ENCODE data around the gene RADIL.

RADIL gene

DNA sequence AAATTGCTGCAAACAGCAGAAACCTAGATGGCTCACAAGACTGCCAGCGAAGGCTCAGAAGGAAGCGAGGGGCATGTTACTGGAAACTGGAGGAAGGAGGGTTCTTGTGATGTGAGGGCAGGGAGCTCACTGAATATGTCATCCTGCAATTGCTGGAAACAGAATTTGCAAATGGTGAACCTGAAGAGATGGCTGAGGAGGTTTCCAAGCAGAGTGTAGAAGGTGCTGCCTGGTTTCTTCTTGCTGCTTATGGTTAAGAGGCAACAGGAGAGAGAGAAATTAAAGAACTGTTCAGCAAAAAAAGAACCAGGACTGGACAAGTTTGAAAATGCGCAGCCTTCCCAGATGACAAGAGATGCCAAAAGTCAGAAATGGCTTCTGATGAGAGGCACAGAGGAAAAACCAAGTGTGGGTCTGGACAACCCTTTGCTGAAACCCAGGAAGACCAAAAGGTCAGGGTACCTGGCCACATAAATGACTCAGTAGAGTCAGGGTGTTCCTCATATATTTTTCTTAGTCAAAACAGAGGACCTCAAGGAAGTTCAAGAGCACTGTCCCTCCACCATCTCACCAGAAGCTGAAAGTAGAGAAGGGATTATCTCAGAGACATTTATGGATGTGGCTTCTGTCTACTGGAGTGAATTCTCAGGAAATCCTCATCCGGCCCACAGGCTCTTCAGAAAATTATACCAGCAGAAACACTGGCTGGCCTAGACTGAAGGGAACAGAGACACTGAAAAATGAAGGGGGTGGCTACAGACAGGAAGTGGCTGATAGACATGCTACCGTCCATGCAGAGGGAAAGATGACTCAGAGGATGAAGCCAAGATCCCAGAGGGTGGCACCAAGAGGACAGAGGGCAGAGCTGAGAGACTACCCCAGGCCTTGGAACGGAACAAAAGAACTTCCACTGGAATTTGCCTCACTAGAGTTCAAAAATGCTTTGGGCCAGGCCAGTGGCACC is 31.8 kb downstream of the RADIL start:
- DNase-seq (ENCODE audit: low read depth, low spot score): no peak

DNA sequence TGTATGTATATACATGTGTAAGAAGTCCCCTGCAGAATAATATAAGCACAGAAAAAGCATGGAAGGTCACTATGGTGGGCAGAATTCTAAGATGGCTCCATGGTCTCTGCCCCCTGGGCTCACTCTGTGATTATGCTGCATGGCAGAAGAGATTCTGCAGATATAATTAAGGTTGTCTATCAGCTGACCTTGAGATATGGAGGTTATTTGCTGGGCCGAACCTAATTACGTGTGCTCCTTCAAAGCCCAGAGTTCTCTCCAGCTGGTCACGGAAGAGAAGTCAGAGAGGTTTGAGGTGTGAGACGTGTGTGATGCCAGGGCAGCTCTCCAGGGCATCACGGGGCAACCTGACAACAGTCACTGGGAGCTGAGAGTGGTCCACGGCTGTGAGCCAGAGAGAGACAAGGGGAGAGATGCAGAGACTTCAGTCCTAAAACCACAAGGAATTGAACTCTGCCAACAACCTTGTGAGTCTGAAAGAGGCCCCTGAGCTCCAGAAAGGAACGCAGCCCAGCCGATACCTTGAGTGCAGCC is 33.2 kb downstream of the RADIL start:
- DNase-seq (ENCODE audit: low read depth, low spot score): no peak

DNA sequence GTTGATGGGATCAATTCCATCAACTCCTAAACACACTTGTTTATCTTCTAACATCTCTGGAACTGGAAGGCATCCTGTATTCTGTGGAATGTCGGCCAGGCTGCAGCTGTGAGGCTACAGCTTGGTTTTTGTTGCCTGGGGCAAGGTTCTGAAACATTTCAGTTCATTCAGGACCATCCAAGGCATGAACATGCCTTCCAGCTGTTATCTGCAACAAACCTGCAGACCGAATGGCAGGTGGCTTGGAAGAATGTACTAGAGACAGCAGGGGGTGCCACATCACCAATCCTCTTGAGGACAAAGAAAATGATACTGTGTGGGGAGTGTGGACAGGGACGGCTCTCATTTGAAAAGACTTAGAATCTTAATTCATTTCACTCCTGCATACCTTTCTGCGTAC is 34.1 kb downstream of the RADIL start:
- DNase-seq (ENCODE audit: low read depth, low spot score): no peak

GRCh38 chr7:4845740-4846142 is 37.8 kb downstream of the RADIL start:
- no peak for DNase-seq (ENCODE audit: low read depth, low spot score)

DNA sequence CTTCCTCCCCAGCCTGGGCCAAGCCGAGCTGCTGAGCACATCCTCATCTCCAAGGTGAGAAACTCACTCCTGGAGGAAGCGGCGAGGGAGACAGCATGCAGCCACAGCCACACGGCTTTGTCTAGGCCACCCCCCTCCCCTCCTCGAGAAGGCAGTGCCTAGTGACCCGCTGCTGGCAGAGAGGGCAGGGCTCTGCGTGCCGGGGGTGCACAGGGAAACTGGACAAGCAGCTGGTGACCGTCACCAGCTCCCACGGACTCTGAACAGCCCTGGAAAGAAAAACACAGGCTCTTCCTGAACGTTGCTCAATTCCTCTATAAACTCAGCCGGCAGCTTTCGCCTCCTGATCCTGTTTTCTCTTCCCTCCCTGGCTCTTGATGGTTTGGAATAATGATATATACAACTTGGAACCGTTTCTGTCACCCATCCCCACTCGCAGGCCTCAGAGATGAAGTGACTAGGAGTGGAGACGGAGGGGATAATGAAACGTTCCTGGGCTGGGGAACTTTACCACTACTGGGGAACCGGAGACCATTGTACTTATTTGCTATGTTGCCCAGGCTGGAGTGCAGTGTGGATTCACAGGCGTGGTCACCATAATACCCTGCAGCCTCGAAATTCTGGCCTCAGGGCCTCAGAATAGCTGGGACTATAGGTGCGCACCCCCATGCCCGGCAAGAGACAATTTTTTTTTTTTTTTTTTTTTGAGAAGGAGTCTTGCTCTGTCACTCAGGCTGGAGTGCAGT is 41.0 kb downstream of the RADIL start:
- DNase-seq (ENCODE audit: low read depth, low spot score): no peak

DNA sequence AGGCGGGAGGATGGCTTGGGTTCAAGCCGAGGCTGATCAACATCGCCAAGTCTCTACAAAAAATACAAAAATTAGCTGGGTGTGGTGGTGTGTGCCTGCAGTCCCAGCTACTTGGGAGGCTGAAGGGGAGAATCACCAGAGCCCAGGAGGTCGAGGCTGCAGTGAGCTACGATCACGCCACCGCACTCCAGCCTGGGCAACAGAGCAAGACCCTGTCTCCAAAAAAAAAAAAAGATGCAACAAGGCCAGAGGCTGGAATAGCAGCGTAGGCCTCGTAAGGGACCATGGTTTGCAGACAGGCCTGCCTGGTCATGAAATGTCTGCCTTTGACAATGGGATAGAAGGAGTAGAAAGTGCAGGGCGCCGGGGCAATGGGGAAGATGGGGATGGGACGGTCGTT is 41.7 kb downstream of the RADIL start:
- DNase-seq (ENCODE audit: low read depth, low spot score): no peak

GRCh38 chr7:4841007-4841784 is 42.3 kb downstream of the RADIL start:
- no peak for DNase-seq (ENCODE audit: low read depth, low spot score)

GRCh38 chr7:4840079-4840501 is 43.4 kb downstream of the RADIL start:
- DNase-seq (ENCODE audit: low read depth, low spot score): no peak

DNA sequence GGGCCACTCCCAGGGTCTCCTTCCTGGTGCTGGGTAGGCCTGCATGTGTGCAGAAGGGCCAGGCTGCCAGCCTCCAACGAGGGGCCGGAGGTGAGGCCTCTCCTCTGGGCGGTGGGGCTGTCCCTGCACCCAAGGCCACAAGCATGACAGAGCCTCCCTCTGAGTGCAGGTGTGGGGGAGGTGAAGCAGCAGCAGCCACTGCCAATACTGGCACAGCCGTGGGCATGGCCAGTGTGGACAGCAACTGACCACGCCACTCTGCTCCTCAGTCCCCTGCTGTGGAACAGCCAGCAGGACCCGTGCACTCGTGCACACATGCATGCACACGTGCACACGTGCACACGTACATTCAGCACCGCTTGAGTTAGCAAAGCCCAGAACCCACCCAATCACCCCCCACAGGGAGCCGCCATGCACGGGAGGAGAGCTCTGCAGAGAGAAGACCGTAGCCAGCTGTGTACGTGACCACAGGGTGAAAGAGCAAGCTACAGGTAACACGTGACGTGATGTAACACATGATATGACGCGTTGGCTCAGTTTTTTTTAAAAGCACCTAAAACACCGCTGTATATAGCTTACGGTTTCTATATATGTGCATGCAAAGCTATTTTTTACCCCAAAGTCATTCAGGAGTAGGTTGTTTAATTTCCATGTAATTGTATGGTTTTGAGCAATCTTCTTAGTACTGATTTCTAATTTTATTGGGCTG is 44.7 kb downstream of the RADIL start:
- no peak for DNase-seq (ENCODE audit: low read depth, low spot score)

- DNase-seq (ENCODE audit: low read depth, low spot score): no peak
Observed at GRCh38 chr7:4837803-4838625, 45.5 kb downstream of the RADIL start.

- no peak for DNase-seq (ENCODE audit: low read depth, low spot score)
Observed at GRCh38 chr7:4837041-4837802, 46.3 kb downstream of the RADIL start.

DNA sequence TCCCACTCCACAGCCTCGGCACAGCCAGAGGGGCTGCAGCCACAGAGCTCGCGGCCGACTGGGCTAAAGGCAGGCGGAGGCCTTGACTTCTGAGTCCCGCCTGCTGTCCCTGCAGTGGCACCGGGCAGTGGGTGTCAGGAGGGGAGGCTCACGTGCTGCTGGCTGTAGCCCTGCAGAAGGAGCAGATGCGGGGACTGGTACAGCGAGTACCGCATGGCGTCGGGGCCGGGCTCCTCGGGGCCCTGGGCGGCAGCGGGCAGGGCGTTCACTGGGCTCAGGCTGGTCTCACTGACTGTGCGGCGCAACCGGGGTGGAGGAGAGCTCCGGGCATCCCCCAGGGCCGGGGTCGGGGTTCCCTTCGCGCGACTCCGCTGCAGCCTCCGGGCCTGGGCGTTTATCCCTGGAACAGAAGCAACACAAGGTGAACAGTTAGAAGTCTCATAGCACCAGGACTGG is 47.3 kb downstream of the RADIL start:
- DNase-seq (ENCODE audit: low read depth, low spot score): no peak

DNA sequence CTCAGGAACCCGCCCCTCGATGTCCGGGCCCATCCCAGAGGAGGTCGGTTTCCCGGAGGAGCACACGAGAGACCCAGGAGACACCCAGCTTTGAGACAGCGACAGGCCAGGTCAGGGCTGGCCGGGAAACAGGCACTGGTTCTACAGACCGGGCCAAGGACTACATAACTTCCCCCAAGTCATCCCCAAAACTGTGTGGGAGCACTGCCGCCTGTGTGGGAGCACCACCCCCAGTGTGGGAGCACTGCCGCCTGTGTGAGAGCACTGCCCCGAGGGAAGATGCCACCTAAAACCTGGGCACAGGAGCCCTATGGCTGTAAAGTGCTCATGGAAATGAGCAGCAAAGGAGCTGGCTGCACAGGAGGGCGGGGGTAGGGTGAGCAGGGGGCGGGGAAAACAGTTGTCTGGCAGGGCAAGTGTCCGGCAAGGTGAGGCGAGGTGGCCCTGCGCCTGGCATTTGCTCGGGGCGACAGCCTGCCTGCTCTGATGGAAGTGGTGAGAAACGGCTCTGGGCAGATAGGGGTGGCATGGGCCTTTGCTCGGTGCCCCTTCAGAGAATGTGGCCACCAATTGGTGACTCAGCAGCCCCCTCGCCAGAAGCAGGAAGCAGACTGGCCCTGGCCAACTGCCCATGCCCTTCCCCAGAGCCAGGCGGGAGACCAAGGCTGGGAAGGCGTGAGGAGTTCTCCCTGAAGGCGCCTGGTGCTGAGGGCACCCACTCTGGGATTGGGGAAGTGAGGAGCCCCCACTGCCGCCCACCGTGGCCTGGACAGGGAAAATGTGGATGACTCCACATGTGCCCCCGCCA is 47.9 kb downstream of the RADIL start:
- no peak for DNase-seq (ENCODE audit: low read depth, low spot score)

DNA sequence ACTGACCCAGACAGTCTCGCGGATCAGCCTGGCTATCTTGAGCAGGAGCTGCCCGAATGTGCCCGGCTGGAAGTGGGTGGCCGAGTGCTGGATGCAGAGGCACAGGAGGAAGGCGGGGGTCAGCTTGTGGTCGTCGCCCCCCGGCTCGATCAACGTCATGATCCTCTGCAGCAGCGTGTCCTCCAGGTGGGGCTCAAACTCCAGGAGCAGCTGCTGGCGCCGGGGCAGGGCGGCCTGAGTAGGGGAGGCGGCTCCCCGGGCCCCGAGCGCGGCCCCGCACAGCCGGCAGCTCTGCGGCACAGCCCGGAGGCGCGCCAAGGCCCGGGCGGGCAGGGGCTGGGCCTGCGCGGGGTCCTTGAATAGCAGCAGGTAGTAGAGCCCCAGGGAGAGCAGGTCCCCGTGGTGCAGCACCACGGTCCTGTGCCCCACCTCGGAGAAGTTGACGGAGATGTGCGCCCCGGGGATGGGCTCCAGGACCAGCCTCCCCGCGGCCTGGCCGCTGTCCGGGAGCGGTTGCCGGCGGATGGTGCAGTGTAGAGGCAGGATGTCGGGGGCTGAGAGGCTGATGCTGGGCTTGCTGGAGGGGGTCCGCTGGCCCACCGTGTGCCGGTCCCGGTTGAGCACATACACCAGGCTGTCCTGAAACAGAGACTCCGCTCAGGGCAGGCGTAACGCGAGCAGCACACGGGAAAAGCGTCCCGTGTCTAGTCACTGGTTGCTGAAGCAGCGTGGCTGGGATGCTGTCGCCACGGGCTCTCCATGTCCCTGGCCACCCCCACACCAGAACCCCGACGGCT is 48.7 kb downstream of the RADIL start:
- DNase-seq (ENCODE audit: low read depth, low spot score): no peak

GRCh38 chr7:4833691-4834600 is 49.6 kb downstream of the RADIL start:
- DNase-seq (ENCODE audit: low read depth, low spot score): no peak

- DNase-seq (ENCODE audit: low read depth, low spot score): no peak
Observed at GRCh38 chr7:4833176-4833575, 50.3 kb downstream of the RADIL start.

DNA sequence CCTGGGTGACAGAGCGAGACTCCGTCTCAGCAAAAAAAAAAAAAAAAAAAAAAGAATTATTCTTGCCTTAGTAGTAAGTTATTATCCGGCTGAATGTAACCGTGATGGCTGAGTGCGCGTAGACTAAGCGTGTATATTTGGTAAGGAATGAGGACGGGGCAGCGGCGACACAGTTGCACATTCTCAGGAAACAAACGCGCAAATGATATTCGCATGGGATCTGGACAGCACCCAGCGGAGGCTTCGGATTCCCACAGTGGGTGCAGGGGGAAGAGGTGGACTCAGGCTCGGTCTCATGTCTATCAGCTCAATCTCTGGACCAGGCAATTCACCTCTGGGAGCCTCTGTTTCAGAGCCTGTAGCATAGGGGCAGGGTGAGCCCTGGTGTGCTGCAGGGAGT is 50.8 kb downstream of the RADIL start:
- no peak for DNase-seq (ENCODE audit: low read depth, low spot score)
